Mesothelial cell of epicardium (in vitro differentiated cells): ENCODE data around the gene KAT7. TPM values are rescaled to one million over a fixed set of nuclear protein-coding genes. Genes with fewer than 3 reads are reported as not detected.
"Not testable (repeated sequence)": the region's sequence is repeated elsewhere in the genome, so short reads cannot be mapped to it uniquely, and the experiment has no call there.

Experiments
- DNase-seq, 2 experiments: peaks; one replicate each; pipeline ENCODE4 v3.0.0; 2021; ENCODE audit warnings: low spot score in 2 of 2; ENCODE audit not compliant: unreplicated experiment in 2 of 2
- H3K27ac Mint-ChIP-seq: 2 replicates; pipeline ENCODE4 v1.8.0; 2021; ENCODE audit warnings: mixed read lengths
- H3K27me3 Mint-ChIP-seq: 2 replicates; pipeline ENCODE4 v1.8.0; 2021; ENCODE audit warnings: low read depth, mixed read lengths
- H3K36me3 Mint-ChIP-seq: 2 replicates; pipeline ENCODE4 v1.8.0; 2021; ENCODE audit warnings: mixed read lengths
- H3K4me1 Mint-ChIP-seq: 2 replicates; pipeline ENCODE4 v1.8.0; 2021; ENCODE audit warnings: mixed read lengths
- H3K4me3 Mint-ChIP-seq: 2 replicates; pipeline ENCODE4 v1.8.0; 2021; ENCODE audit warnings: mild to moderate bottlenecking, moderate library complexity, mixed read lengths
- H3K9me3 Mint-ChIP-seq: 2 replicates; pipeline ENCODE4 v1.8.0; 2021; ENCODE audit warnings: mixed read lengths
- total RNA-seq: library from RNA; stranded (reverse); gene quantifications from 3 replicates; pipeline ENCODE4 v1.2.1, GENCODE V29; 2021
- TF ChIP-seq, protein P1 (sequence below): fragments of 200-600 bp; sonication (generic); IDR thresholded peaks from one replicate; pipeline ENCODE4 v1.5.0; 2021; ENCODE audit warnings: antibody characterized with exemption; ENCODE audit not compliant: unreplicated experiment

The KAT7 gene
- total RNA-seq, 1 donor from 2014 or later: 66.7 TPM

DNA sequence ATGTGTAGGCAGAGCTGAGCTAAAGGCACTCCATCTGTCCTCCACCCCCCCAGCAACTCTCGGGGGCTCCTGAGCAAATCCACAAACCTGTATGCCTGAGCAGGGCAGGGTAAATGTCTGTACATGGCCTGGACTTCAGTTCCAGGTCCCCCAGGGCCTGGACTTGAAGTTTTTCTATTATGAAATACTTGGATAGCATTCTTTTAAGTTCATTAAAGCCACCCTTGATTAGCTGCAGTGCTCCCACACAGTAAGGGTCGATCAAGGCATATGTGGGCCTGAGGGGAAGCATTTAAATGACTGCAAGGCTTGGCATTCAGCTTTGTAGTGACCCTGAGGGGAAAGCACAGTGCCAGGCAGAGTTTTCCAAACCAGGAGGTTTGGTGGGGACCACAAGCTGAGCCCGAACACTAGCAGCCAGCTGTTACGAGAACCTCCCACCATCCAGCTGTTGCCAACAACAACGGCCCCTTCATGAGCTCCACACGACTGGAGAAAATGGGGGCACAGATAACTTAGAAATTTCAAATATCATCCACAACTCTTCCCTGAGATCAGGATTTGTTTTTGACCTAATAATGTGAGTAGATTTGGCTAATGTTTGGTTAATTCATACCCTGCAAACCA lies 31.2 kb upstream of the KAT7 start:
- H3K4me3 Mint-ChIP-seq: no peak overlapping the region
- H3K27me3 Mint-ChIP-seq: no peaks in the 10 kb centered on the region
- H3K27ac Mint-ChIP-seq: no peak overlapping the region
- no peak for DNase-seq
- H3K9me3 Mint-ChIP-seq: no peaks in the 10 kb centered on the region
- H3K4me1 Mint-ChIP-seq: peaks cover 12% of the 10 kb centered on the region
- no peaks in the 10 kb centered on the region for H3K36me3 Mint-ChIP-seq
- TF ChIP-seq, protein P1, sequence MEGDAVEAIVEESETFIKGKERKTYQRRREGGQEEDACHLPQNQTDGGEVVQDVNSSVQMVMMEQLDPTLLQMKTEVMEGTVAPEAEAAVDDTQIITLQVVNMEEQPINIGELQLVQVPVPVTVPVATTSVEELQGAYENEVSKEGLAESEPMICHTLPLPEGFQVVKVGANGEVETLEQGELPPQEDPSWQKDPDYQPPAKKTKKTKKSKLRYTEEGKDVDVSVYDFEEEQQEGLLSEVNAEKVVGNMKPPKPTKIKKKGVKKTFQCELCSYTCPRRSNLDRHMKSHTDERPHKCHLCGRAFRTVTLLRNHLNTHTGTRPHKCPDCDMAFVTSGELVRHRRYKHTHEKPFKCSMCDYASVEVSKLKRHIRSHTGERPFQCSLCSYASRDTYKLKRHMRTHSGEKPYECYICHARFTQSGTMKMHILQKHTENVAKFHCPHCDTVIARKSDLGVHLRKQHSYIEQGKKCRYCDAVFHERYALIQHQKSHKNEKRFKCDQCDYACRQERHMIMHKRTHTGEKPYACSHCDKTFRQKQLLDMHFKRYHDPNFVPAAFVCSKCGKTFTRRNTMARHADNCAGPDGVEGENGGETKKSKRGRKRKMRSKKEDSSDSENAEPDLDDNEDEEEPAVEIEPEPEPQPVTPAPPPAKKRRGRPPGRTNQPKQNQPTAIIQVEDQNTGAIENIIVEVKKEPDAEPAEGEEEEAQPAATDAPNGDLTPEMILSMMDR: no peak

DNA sequence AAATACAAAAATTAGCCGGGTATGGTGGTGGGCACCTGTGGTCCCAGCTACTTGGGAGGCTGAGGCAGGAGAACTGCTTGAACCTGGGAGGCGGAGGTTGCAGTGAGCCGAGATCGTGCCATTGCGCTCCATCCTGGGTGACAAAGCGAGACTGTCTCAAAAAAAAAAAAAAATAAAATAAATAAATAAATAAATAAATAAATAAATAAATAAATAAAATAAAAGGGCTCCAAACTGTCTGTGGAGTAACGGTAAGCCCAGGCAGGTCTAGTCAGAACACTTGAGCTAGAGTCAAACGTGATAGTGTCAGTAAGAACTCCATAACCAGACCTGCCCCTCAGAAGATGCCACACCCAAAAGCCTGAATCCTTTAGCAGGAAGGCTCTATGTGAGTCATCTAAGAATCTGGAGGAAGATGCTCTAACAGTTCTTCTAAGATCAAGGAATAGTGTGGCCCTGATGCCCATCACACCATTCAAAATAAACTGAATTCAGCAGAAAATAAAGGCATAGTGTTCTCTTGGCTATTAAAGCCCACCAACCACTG lies 29.9 kb upstream of the KAT7 start:
- not testable (repeated sequence) for H3K9me3 Mint-ChIP-seq, DNase-seq, H3K27me3 Mint-ChIP-seq, H3K4me3 Mint-ChIP-seq, H3K36me3 Mint-ChIP-seq, H3K27ac Mint-ChIP-seq
- peaks cover 22% of the 10 kb centered on the region for H3K4me1 Mint-ChIP-seq

DNA sequence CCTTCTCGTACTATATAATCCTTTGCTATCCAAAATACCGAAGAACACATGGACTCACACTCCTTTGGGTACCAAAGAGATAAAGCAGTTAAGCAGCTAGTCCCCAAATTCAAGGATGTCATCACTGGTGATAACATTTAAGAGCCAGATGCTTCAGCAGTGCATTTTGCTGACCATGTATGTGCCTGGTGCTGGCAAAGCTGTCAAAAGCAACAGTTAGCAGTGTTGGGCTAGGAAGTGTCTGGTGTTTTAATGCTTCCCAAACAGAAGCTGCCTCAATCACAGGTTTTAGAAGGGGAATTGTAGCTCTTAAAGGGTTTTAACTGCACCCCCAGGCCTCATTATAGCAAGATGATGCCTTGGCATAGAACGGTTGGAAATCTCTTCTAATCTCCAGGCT lies 29.3 kb upstream of the KAT7 start:
- Mint-ChIP-seq H3K36me3 (no peaks in the 10 kb centered on the region), H3K27me3 (no peaks in the 10 kb centered on the region), H3K27ac (no peak overlapping the region), H3K4me1 (peaks cover 22% of the 10 kb centered on the region), H3K4me3 (no peak overlapping the region), H3K9me3 (no peaks in the 10 kb centered on the region)
- TF ChIP-seq, protein P1: no peak
- DNase-seq: no peak

DNA sequence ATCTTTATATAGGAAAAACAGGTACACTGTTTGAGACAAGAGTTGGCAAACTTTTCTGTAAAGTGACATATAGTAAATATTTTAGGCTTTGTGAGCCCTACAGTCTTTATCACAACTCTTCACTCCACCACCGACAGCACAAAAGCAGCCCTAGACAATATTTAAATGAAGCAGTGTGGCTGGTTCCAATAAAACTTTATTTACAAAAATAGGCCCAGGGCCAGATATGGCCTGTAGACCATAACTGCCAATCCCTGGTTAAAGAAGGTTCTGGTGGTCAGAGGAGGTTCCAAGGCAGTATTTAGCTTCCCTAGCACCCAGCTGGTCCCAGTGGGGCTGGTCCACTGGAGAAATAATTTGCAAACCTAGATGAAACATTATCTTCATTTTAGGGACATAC lies 28.2 kb upstream of the KAT7 start:
- Mint-ChIP-seq H3K36me3 (no peaks in the 10 kb centered on the region), H3K4me3 (no peak overlapping the region), H3K27ac (no peak overlapping the region), H3K4me1 (peaks cover 27% of the 10 kb centered on the region), H3K9me3 (no peaks in the 10 kb centered on the region), H3K27me3 (peaks cover 2% of the 10 kb centered on the region)
- TF ChIP-seq, protein P1: no peak
- DNase-seq: no peak

DNA sequence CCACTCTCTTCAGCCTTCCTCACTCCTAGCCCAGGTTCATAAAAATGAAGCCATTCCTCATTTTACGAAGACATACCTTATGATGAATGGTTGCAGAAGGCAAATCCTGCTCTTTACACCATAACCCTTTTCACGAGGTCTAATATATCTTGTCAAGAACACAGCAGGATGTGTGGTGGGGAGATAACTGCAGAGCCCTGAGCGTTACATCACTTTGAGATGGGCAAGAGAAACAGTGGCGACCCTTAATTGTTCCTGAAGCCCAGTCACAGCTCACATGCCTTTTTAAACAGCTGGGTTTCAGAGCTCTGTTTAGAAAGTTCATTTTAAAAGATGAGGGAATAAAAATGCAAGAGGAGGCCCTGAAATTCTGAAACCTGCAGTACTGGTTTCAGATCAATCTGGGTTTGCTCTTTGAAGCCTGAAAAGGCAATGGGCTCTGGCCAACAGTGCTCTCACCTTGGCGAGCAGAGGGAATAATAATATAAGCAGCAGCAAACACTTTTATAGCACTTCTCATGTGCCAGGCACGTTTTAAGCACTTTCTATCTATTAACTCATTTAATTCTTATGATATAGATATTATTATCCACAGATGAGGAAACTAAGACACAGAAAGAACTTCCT lies 27.4 kb upstream of the KAT7 start:
- TF ChIP-seq, protein P1: no peak
- no peak overlapping the region for H3K27ac Mint-ChIP-seq
- no peak for DNase-seq
- H3K4me1 Mint-ChIP-seq: peaks cover 27% of the 10 kb centered on the region
- no peak overlapping the region for H3K4me3 Mint-ChIP-seq
- H3K27me3 Mint-ChIP-seq: peaks cover 7% of the 10 kb centered on the region
- no peaks in the 10 kb centered on the region for H3K36me3 Mint-ChIP-seq
- no peaks in the 10 kb centered on the region for H3K9me3 Mint-ChIP-seq

DNA sequence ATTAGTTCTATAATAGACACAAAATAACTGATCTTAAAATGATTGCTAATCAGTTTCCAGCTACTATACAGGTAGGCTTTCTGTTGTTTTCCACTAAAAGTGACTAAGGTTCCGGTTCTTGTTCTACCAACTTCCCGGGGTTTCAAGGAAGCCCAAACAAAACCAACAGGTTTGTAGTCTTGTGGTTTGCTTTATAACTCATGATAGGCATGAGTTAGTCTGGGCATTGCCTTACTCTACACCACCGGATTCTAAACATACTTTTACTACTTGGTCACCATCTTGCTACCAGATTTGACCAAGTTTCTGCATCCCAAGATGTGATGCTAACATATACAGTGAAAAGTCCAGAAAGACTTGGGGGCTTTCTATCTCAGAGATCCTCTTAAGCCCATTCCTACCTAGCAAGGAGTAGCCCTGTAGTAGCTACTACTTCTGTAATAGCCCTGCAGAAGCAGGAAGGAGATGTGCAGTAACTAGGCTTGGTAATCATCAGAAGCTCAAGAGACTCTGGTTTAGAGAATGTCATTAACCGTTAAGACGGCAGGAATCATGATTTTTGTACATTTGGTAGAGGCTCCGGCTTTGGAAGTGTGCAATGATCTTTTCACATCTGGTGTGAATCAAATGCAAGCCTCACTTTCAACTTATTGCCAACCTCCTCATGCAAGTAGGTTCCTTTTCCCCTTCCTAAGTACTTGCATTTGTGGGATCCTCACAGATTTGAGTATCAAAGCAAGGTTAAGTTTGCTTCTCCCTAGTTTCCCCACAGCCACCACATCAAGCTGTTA lies 26.1 kb upstream of the KAT7 start:
- Mint-ChIP-seq H3K4me1 (peaks cover 27% of the 10 kb centered on the region), H3K27me3 (peaks cover 20% of the 10 kb centered on the region)
- TF ChIP-seq, protein P1: no peak

More for the DNA sequence above, 26.1 kb upstream of the KAT7 start:
- DNase-seq: no peak
- Mint-ChIP-seq H3K36me3 (no peaks in the 10 kb centered on the region), H3K9me3 (no peaks in the 10 kb centered on the region), H3K27ac (no peak overlapping the region), H3K4me3 (peak overlapping the region; percentile 93)
